Measurements from ENCODE around the gene PTPRN2.

The PTPRN2 gene

GRCh38 chr7:157830331-157830730 lies 757.3 kb downstream of the PTPRN2 start:
- DNase-seq: no peak

- no peak for DNase-seq
Measured at GRCh38 chr7:157829491-157829890, 758.1 kb downstream of the PTPRN2 start.

- DNase-seq: no peak
Measured at GRCh38 chr7:157828881-157829280, 758.7 kb downstream of the PTPRN2 start.

GRCh38 chr7:157828190-157828589 lies 759.4 kb downstream of the PTPRN2 start:
- no peak for DNase-seq

- no peak for DNase-seq
Measured at GRCh38 chr7:157827863-157828160, 759.8 kb downstream of the PTPRN2 start.

- no peak for DNase-seq
Measured at GRCh38 chr7:157827045-157827862, 760.4 kb downstream of the PTPRN2 start.

GRCh38 chr7:157826566-157826965 lies 761.1 kb downstream of the PTPRN2 start:
- DNase-seq: no peak

- no peak for DNase-seq
Measured at GRCh38 chr7:157825325-157825724, 762.3 kb downstream of the PTPRN2 start.

- DNase-seq: no peak
Measured at GRCh38 chr7:157824819-157825121, 762.9 kb downstream of the PTPRN2 start.

- DNase-seq: no peak
Measured at GRCh38 chr7:157824011-157824818, 763.4 kb downstream of the PTPRN2 start.

GRCh38 chr7:157822688-157823031 lies 765.0 kb downstream of the PTPRN2 start:
- DNase-seq: no peak

GRCh38 chr7:157821959-157822687 lies 765.5 kb downstream of the PTPRN2 start:
- no peak for DNase-seq

GRCh38 chr7:157820796-157821195 lies 766.8 kb downstream of the PTPRN2 start:
- DNase-seq: no peak

- DNase-seq: no peak
Measured at GRCh38 chr7:157819455-157819807, 768.2 kb downstream of the PTPRN2 start.

- DNase-seq: no peak
Measured at GRCh38 chr7:157818701-157819454, 768.7 kb downstream of the PTPRN2 start.

GRCh38 chr7:157817944-157818700 lies 769.5 kb downstream of the PTPRN2 start:
- DNase-seq: no peak

- DNase-seq: no peak
Measured at GRCh38 chr7:157817433-157817832, 770.2 kb downstream of the PTPRN2 start.

GRCh38 chr7:157816526-157817250 lies 770.9 kb downstream of the PTPRN2 start:
- DNase-seq: no peak

- DNase-seq: no peak
Measured at GRCh38 chr7:157816086-157816485, 771.5 kb downstream of the PTPRN2 start.

GRCh38 chr7:157815706-157816022 lies 772.0 kb downstream of the PTPRN2 start:
- no peak for DNase-seq

- no peak for DNase-seq
Measured at GRCh38 chr7:157814931-157815705, 772.5 kb downstream of the PTPRN2 start.

Measured in NCI-H510A (cell line).